ENCODE results near the gene DIP2C. TPM values are rescaled to one million over a fixed set of nuclear protein-coding genes. Genes with fewer than 3 reads are reported as not detected.
"Not testable (repeated sequence)": the region's sequence is repeated elsewhere in the genome, so short reads cannot be mapped to it uniquely, and the experiment has no call there.

Gene DIP2C
- total RNA-seq, 3 donors from 2014 or later = 8.0 to 72.0 (median 8.5) TPM

DNA sequence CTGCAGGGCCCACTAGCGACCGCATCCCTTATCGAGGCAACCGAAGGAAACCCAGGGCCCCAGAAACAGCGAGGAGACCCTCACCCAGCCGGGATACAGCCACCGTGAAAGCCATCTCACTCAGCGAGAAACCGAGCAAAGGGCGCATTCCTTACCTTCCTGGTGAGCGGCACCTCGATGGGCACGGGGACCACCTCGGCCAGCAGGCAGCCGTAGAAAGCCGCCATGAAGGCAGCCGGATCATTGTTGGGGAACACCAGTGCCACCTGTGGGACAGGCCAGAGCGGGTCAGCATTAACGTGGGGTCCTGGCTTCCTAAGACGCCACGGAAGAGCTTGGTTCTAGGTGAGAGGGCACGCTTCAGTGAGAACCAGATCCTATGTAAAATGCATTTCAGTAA is 290.5 kb downstream of the DIP2C start:
- intact Hi-C loops (cut with DNase I, micrococcal nuclease) = no loop called here
- no peak for ATAC-seq

DNA sequence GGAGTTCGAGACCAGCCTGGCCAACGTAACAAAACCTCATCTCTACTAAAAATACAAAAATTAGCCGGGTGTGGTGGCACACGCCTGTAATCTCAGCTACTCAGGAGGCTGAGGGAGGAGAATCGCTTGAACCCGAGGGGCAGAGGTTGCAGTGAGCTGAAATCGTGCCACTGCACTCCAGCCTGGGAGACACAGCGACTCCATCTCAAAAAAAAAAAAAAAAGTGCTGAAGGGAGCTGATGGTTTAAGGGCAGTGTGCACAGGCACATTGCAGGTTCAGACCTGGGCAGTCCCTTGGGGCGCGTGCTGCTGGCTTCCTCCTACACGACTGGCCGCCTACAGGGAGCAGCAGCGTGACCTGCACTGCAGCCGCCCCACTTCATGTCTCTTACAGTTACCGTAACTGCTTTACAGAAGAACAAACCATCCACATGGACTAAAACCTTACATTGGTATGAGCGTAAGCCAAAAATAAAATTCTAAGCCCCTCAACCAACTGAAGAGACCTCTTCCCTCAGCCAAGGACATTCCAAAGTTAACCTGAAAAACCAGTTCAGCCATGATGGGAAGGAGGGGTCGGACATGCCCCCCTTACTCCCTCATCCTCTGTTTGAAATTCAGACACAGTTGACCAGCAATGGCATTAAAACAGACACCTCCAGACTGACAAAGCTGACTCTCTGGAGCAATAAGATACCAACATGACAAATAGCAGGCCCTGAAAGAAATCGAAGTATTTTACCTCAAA is 292.0 kb downstream of the DIP2C start:
- DNase-seq (no peak), ATAC-seq (no peak)
- no peaks in the 10 kb centered on the region for H3K36me3 ChIP-seq (ENCODE audit: low read depth)
- H3K4me3 ChIP-seq = no peak overlapping the region
- intact Hi-C loops (cut with DNase I, micrococcal nuclease) = no loop called here
- TF ChIP-seq, protein P1, sequence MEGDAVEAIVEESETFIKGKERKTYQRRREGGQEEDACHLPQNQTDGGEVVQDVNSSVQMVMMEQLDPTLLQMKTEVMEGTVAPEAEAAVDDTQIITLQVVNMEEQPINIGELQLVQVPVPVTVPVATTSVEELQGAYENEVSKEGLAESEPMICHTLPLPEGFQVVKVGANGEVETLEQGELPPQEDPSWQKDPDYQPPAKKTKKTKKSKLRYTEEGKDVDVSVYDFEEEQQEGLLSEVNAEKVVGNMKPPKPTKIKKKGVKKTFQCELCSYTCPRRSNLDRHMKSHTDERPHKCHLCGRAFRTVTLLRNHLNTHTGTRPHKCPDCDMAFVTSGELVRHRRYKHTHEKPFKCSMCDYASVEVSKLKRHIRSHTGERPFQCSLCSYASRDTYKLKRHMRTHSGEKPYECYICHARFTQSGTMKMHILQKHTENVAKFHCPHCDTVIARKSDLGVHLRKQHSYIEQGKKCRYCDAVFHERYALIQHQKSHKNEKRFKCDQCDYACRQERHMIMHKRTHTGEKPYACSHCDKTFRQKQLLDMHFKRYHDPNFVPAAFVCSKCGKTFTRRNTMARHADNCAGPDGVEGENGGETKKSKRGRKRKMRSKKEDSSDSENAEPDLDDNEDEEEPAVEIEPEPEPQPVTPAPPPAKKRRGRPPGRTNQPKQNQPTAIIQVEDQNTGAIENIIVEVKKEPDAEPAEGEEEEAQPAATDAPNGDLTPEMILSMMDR (IDR thresholded peaks at IDR 0.05) = no peak
- no peaks in the 10 kb centered on the region for H3K4me1 ChIP-seq (ENCODE audit: low read depth)
- H3K9me3 ChIP-seq = no peaks in the 10 kb centered on the region

More for the DNA sequence above, 290.5 kb downstream of the DIP2C start:
- H3K4me1 ChIP-seq (ENCODE audit: low read depth) = no peaks in the 10 kb centered on the region
- H3K4me3 ChIP-seq = no peak overlapping the region
- no peaks in the 10 kb centered on the region for H3K9me3 ChIP-seq
- H3K36me3 ChIP-seq (ENCODE audit: low read depth) = no peaks in the 10 kb centered on the region
- TF ChIP-seq, protein P1 (IDR thresholded peaks at IDR 0.05) = no peak
- no peak for DNase-seq

DNA sequence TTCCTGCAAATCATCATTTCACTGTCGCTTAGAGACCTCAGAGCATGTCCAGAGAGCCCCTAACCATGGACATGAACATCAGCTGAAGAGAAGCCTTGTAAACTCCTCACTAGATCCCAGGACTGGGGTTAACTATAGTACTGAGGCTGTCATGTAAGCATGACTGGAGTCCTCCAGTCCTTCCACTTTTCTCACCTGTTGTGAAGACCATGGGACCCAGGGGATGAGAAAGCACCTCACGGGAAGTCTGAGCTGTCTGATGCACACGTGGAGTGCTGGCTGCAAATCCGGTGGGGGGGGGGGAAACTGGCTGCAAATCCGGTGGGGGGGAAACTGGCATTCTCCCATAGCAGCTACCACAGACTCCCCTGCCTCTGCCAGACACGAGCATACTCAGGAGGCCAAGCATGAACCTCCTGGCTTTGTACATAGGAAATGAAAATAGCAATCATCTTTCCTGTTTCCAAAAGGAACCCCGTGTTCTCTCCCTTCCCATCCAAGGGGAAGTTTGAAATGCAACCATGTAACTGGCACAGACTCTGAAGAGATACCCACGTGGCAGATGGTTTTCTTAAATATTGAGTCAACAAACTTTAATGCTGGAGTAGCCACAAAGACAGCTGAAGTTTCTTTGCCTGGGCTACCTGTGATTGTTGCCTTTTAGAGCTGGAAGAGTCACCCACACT is 292.8 kb downstream of the DIP2C start:
- Histone ChIP-seq H3K4me1 (ENCODE audit: low read depth) (no peaks in the 10 kb centered on the region), H3K4me3 (no peak overlapping the region), H3K36me3 (ENCODE audit: low read depth) (no peaks in the 10 kb centered on the region), H3K9me3 (no peaks in the 10 kb centered on the region)
- ATAC-seq (no peak), DNase-seq (no peak)
- intact Hi-C loops (cut with DNase I, micrococcal nuclease) = no loop called here
- TF ChIP-seq, protein P1 (IDR thresholded peaks at IDR 0.05) = no peak

DNA sequence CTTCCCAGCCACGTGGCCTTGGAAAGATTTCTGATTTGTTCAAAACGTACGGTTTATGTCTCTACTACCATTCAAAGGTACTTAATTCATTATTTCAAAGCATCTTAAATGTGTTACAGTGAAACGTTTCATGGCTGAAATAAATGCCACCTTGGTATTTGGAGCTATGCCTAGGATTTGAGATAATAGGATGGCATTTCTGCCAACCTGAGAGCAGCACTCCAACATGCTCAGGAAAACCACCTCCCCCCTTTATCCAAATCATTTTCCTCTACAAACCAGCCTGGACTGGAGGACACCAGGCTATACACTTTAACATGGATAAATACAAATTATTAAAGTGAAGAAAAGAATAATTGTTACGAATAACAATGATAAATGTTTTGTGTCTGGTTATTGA is 293.4 kb downstream of the DIP2C start:
- intact Hi-C loops (cut with DNase I, micrococcal nuclease) = no loop called here
- H3K4me3 ChIP-seq = no peak overlapping the region
- H3K4me1 ChIP-seq (ENCODE audit: low read depth) = no peaks in the 10 kb centered on the region
- H3K9me3 ChIP-seq = no peaks in the 10 kb centered on the region
- DNase-seq (no peak), ATAC-seq (no peak)
- no peaks in the 10 kb centered on the region for H3K36me3 ChIP-seq (ENCODE audit: low read depth)
- TF ChIP-seq, protein P1 (IDR thresholded peaks at IDR 0.05) = no peak

DNA sequence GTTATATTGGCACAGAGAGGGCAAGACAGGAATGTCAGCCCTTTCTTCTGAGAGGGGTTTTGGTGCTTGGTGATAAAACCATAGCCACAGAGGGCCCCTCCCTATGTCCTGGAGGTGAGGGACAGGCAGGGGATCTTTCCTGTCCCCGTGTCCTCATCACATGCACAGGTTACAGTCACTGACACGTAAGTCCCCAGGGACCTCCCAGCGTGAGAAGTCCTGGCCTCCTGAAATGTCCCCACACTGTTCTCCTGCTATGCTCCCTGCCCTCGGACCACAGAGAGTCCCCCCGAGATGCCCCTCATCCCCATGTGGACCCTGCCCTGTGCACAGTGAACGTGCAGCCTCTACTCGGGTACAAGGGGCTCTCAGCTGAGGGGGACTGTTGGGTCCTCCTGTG is 293.8 kb downstream of the DIP2C start:
- no peak for DNase-seq
- intact Hi-C loops (cut with DNase I, micrococcal nuclease) = no loop called here
- Histone ChIP-seq H3K4me3 (no peak overlapping the region), H3K4me1 (ENCODE audit: low read depth) (no peaks in the 10 kb centered on the region), H3K9me3 (no peaks in the 10 kb centered on the region), H3K36me3 (ENCODE audit: low read depth) (no peaks in the 10 kb centered on the region)
- TF ChIP-seq, protein P1 (IDR thresholded peaks at IDR 0.05) = no peak
- ATAC-seq = no peak

DNA sequence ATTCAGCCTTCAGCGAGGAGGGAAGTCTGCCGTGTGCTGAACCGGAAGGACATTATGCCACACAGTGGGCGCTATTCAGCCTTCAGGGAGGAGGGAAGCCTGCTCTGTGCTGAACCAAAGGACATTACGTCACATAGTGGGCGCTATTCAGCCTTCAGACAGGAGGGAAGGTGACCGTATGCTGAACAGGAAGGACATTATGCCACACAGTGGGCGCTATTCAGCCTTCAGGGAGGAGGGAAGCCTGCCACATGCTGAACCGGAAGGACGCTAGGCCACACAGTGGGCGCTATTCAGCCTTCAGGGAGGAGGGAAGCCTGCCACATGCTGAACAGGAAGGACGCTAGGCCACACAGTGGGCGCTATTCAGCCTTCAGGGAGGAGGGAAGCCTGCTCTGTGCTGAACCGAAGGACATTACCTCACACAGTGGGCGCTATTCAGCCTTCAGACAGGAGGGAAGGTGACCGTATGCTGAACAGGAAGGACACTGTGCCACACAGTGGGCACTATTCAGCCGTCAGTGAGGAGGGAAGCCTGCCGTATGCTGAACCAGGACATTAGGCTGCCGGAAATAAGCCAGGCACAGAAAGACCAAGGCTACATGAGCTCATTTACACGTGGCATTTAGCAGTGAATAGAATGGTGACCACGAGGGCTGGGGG is 294.9 kb downstream of the DIP2C start:
- DNase-seq; H3K4me3 ChIP-seq; ATAC-seq; H3K9me3 ChIP-seq; intact Hi-C loops (cut with DNase I, micrococcal nuclease); H3K36me3 ChIP-seq (ENCODE audit: low read depth); H3K4me1 ChIP-seq (ENCODE audit: low read depth): not testable (repeated sequence)

Measured in mucosa of descending colon (tissue), 3 donors.